HEK293T (cell line): ENCODE measurements around the gene SGSH.
"Not testable (repeated sequence)": the region's sequence is repeated elsewhere in the genome, so short reads cannot be mapped to it uniquely, and the experiment has no call there.

Experiments used
- CTCF ChIA-PET: fragments of 350-600 bp; formaldehyde crosslinking; extraction: SDS; loops from one replicate; lab custom pipeline; 2021; ENCODE audit warnings: antibody characterized with exemption, inconsistent platforms; lab: Yijun Ruan, JAX
- POLR2A ChIA-PET: fragments of 350-600 bp; formaldehyde crosslinking; extraction: SDS; loops from one replicate; lab custom pipeline; 2020; ENCODE audit warnings: antibody characterized with exemption, inconsistent platforms; lab: Yijun Ruan, JAX
- DNase-seq: peaks from one replicate; pipeline ENCODE4 v3.0.0; 2012; ENCODE audit warnings: mixed read lengths; ENCODE audit errors: extremely low spot score
- ARNT ChIP-seq: fragments of 450-650 bp; IDR thresholded peaks from 2 replicates; pipeline ENCODE4 v1.6.1; 2017; ENCODE audit warnings: mild to moderate bottlenecking
- BHLHE40 ChIP-seq: fragments of 450-650 bp; IDR thresholded peaks from 2 replicates; pipeline ENCODE4 v1.6.1; 2016; ENCODE audit warnings: mild to moderate bottlenecking, moderate library complexity, borderline replicate concordance
- CTBP1 ChIP-seq: fragments of 450-650 bp; IDR thresholded peaks from 2 replicates; pipeline ENCODE4 v1.6.1; 2016; ENCODE audit warnings: borderline replicate concordance
- ELF4 ChIP-seq: fragments of 450-650 bp; IDR thresholded peaks from 2 replicates; pipeline ENCODE4 v1.6.1; 2017; ENCODE audit warnings: antibody characterized with exemption
- FOXA1 ChIP-seq: fragments of 450-650 bp; IDR thresholded peaks from 2 replicates; pipeline ENCODE4 v1.6.1; 2016; ENCODE audit warnings: mild to moderate bottlenecking
- FOXK2 ChIP-seq: fragments of 450-650 bp; IDR thresholded peaks from 2 replicates; pipeline ENCODE4 v1.6.1; 2016; ENCODE audit warnings: mild to moderate bottlenecking
- FOXM1 ChIP-seq: fragments of 450-650 bp; IDR thresholded peaks from 2 replicates; pipeline ENCODE4 v1.6.1; 2017; ENCODE audit warnings: mild to moderate bottlenecking, borderline replicate concordance
- HDGF ChIP-seq: fragments of 450-650 bp; IDR thresholded peaks from 2 replicates; pipeline ENCODE4 v1.6.1; 2017; ENCODE audit warnings: antibody characterized with exemption, borderline replicate concordance
- L3MBTL2 ChIP-seq: fragments of 450-650 bp; conservative IDR thresholded peaks from 2 replicates; pipeline ENCODE4 v1.6.1; 2016; ENCODE audit warnings: mild to moderate bottlenecking
- LEF1 ChIP-seq: fragments of 450-650 bp; IDR thresholded peaks from 2 replicates; pipeline ENCODE4 v1.6.1; 2017; ENCODE audit warnings: mild to moderate bottlenecking, borderline replicate concordance
- NFRKB ChIP-seq: fragments of 450-650 bp; IDR thresholded peaks from 2 replicates; pipeline ENCODE4 v1.6.1; 2016; ENCODE audit warnings: mild to moderate bottlenecking, moderate library complexity
- PKNOX1 ChIP-seq: fragments of 450-650 bp; IDR thresholded peaks from 2 replicates; pipeline ENCODE4 v1.6.1; 2016
- SP1 ChIP-seq: fragments of 450-650 bp; IDR thresholded peaks from 2 replicates; pipeline ENCODE4 v1.6.1; 2017
- SUZ12 ChIP-seq: fragments of 450-650 bp; IDR thresholded peaks from 2 replicates; pipeline ENCODE4 v1.6.1; 2016; ENCODE audit warnings: mild to moderate bottlenecking
- TARDBP ChIP-seq: fragments of 450-650 bp; IDR thresholded peaks from 2 replicates; pipeline ENCODE4 v1.6.1; 2016
- ZNF384 ChIP-seq: fragments of 450-650 bp; IDR thresholded peaks from 2 replicates; pipeline ENCODE4 v1.6.1; 2016

SGSH gene

GRCh38 chr17:80244871-80245509 lies 24.9 kb upstream of the SGSH start:
- DNase-seq: no peak
- ChIA-PET POLR2A (no interaction called here), CTCF (no interaction called here)
- no peak for TF ChIP-seq BHLHE40

- POLR2A ChIA-PET, CTCF ChIA-PET, DNase-seq: not testable (repeated sequence)
Observed at GRCh38 chr17:80244448-80244847, 24.3 kb upstream of the SGSH start.

- POLR2A ChIA-PET: no interaction called here
- TF ChIP-seq SUZ12: no peak
- no peak for DNase-seq
- CTCF ChIA-PET: no interaction called here
Observed at GRCh38 chr17:80243526-80244433, 23.6 kb upstream of the SGSH start.

DNA sequence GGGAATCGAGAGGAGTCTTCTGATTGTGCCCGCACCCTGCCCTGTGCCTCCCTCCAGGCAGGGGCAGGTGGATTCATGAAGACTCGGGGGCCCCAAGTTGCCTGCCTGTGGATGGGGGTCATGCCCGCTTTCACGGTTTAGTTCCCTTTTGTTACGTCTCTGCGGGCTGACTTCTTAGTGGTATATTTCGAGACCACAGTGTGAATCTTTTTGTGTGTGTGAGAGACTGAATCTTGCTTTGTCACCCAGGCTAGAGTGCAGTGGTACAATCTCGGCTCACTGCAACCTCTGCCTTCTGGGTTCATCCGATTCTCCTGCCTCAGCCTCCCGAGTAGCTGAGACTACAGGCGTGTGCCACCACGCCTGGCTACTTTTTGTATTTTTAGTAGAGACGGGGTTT lies 22.4 kb upstream of the SGSH start:
- no peak for DNase-seq
- no peak for TF ChIP-seq HDGF
- TF ChIP-seq ZNF384: no peak
- ChIA-PET CTCF (no interaction called here), POLR2A (no interaction called here)

DNA sequence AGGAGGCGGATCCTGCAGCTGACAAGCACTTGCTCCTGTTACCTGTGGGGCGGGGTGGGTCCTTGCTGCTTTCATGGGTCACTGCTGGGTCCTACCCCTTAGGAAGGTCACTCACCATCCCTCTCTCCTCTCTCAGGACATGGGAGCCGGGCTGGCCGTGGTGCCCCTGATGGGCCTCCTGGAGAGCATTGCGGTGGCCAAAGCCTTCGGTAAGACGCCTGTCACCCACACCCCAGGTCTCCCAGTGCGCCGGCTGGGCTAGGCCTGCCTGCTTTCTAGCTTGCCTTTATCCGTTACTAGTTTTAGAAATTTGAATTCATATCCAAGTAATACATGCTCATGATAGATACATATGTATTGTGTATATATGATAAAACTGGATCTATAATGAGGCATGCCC lies 17.3 kb upstream of the SGSH start:
- ChIA-PET POLR2A (no interaction called here), CTCF (no interaction called here)
- no peak for TF ChIP-seq SP1
- no peak for TF ChIP-seq ARNT
- TF ChIP-seq FOXM1: no peak
- no peak for TF ChIP-seq PKNOX1
- TF ChIP-seq FOXK2: no peak
- TF ChIP-seq L3MBTL2: no peak
- no peak for TF ChIP-seq FOXA1
- TF ChIP-seq HDGF: no peak
- TF ChIP-seq ZNF384: no peak
- TF ChIP-seq TARDBP: no peak
- no peak for TF ChIP-seq LEF1
- TF ChIP-seq SUZ12: no peak
- no peak for DNase-seq

GRCh38 chr17:80236911-80237310 lies 16.8 kb upstream of the SGSH start:
- DNase-seq: no peak
- no peak for TF ChIP-seq ELF4
- TF ChIP-seq CTBP1: no peak
- TF ChIP-seq TARDBP: no peak
- TF ChIP-seq HDGF: no peak
- TF ChIP-seq ARNT: no peak
- no peak for TF ChIP-seq FOXA1
- no peak for TF ChIP-seq BHLHE40
- POLR2A ChIA-PET: no interaction called here

DNA sequence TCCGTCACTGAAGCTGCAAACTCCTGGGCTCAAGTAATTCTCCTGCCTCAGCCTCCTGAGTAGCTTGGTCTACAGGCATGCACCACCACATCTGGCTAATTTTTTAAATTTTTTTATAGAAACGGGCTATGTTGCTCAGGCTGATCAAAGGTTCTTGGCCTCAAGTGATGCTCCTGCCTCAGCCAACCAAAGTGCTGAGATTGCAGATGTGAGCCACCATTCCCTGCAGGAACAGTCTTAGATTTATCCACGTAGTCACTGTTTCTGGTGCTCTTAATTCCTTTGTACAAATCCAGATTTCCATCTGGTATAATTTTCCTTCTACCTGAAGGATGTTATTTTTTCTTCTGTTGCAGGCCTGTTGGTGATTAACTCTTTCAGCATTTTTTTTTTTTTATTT lies 13.1 kb upstream of the SGSH start:
- no peak for DNase-seq
- ChIA-PET CTCF (no interaction called here), POLR2A (no interaction called here)
- TF ChIP-seq HDGF (no peak), CTBP1 (no peak), ZNF384 (no peak), NFRKB (no peak)

More at GRCh38 chr17:80236911-80237310, 16.8 kb upstream of the SGSH start:
- CTCF ChIA-PET: no interaction called here

DNA sequence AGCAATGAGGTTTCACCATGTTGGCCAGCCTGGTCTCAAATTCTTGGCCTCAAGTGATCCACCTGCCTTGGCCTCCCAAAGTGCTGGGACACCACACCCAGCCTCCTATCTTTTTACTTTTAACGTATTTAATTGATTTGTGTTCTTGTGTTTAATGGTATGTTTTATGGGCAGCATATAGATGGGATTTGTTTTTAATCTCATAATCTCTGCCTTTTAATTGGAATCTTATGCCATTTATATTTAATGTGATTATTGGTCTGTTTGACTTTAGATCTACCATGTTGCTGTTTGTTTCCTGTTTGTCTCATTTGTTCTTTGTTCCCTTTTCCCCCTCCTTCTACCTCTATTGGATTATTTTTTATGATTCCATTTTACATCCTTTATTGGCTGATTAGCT lies 12.3 kb upstream of the SGSH start:
- no peak for TF ChIP-seq SP1
- no peak for TF ChIP-seq PKNOX1
- no peak for TF ChIP-seq CTBP1
- no peak for TF ChIP-seq ELF4
- no peak for TF ChIP-seq NFRKB
- TF ChIP-seq BHLHE40: no peak
- TF ChIP-seq FOXA1: no peak
- TF ChIP-seq FOXM1: no peak
- TF ChIP-seq L3MBTL2: no peak
- TF ChIP-seq LEF1: no peak
- CTCF ChIA-PET: no interaction called here
- POLR2A ChIA-PET: no interaction called here
- DNase-seq: no peak
